HepG2 (cell line): ENCODE measurements around the gene RTP2. TPM values are rescaled to one million over a fixed set of nuclear protein-coding genes. Genes with fewer than 3 reads are reported as not detected.
A peak's percentile ranks its signal among the peaks of the same experiment; 100 is the strongest.

Source experiments
- JUN ChIP-seq: sonication (generic); formaldehyde crosslinking; IDR thresholded peaks from 2 replicates; pipeline ENCODE4 v1.4.0; 2020; ENCODE audit warnings: mild to moderate bottlenecking, missing genetic modification reagents
- NONO ChIP-seq, 2 experiments: fragments of 450-650 bp in 1 of 2; sonication (generic) in 1 of 2; formaldehyde crosslinking in 1 of 2; IDR thresholded peaks in 1 of 2; conservative IDR thresholded peaks in 1 of 2; 2 replicates each; pipeline versions ENCODE4 v1.6.1 to v1.8.0; 2017 to 2022; ENCODE audit warnings: mild to moderate bottlenecking in 1 of 2, missing genetic modification reagents in 1 of 2, moderate library complexity in 1 of 2
- RBFOX2 ChIP-seq: fragments of 200-400 bp; formaldehyde crosslinking; IDR thresholded peaks from 2 replicates; pipeline ENCODE4 v1.6.1; 2017; ENCODE audit warnings: low read depth, mild to moderate bottlenecking, low read length
- ZFP37 ChIP-seq: sonication (generic); formaldehyde crosslinking; IDR thresholded peaks from 2 replicates; pipeline ENCODE4 v1.4.0; 2020; ENCODE audit warnings: missing genetic modification reagents, borderline replicate concordance
- ZKSCAN8 ChIP-seq: IDR thresholded peaks from 2 replicates; pipeline ENCODE4 v1.6.1; 2016; ENCODE audit warnings: borderline replicate concordance, missing genetic modification reagents, missing compliant biosample characterization
- ZNF432 ChIP-seq: sonication (generic); formaldehyde crosslinking; IDR thresholded peaks from 2 replicates; pipeline ENCODE4 v1.5.0; 2020; ENCODE audit warnings: missing genetic modification reagents, mild to moderate bottlenecking, borderline replicate concordance
- ZNF468 ChIP-seq: sonication (generic); formaldehyde crosslinking; IDR thresholded peaks from 2 replicates; pipeline ENCODE4 v1.8.0; 2022; ENCODE audit warnings: mild to moderate bottlenecking, moderate library complexity, missing genetic modification reagents
- polyA plus RNA-seq, 8 experiments: library from polyadenylated mRNA; depleted of rRNA in 3 of 8; stranded (reverse) in 7 of 8; unstranded in 1 of 8; fragments of >200 nt; fragmentation: Illumina TruSeq in 4 of 8; extraction: Trizol in 4 of 8; gene quantifications; 2 replicates each; pipeline versions ENCODE4 v1.2.1 to v1.2.3, GENCODE V29; 2011 to 2016; ENCODE audit warnings: low read depth in 4 of 8, missing spikeins in 1 of 8, mixed read lengths in 1 of 8; ENCODE audit not compliant: insufficient read depth in 1 of 8
- total RNA-seq, 5 experiments: library from RNA; depleted of rRNA; stranded (reverse); fragments of >200 nt; fragmentation: Illumina TruSeq; extraction: Trizol; gene quantifications; 2 replicates each; pipeline ENCODE4 v1.2.3, GENCODE V29; 2016; ENCODE audit warnings: low read depth in 1 of 5
- TF ChIP-seq, protein P1 (sequence below), 2 experiments: sonication (generic) in 1 of 2; formaldehyde crosslinking in 1 of 2; IDR thresholded peaks; 2 replicates each; pipeline versions ENCODE4 v1.6.1 to v1.9.0; 2014 to 2022; ENCODE audit warnings: antibody characterized with exemption in 1 of 2, borderline replicate concordance in 1 of 2, inconsistent platforms in 1 of 2, low read depth in 1 of 2, missing genetic modification reagents in 1 of 2
- TF ChIP-seq, protein P2 (sequence below): sonication (generic); formaldehyde crosslinking; IDR thresholded peaks from 2 replicates; pipeline ENCODE4 v1.4.0; 2020; ENCODE audit warnings: missing genetic modification reagents, borderline replicate concordance
- TF ChIP-seq, protein P3 (sequence below): sonication (generic); formaldehyde crosslinking; IDR thresholded peaks from 2 replicates; pipeline ENCODE4 v1.4.0; 2020; ENCODE audit warnings: mild to moderate bottlenecking, missing genetic modification reagents, borderline replicate concordance
- TF ChIP-seq, protein P4 (sequence below): sonication (generic); formaldehyde crosslinking; IDR thresholded peaks from 2 replicates; pipeline ENCODE4 v1.5.0; 2020; ENCODE audit warnings: mild to moderate bottlenecking, missing genetic modification reagents

RTP2 gene
- total and polyA plus RNA-seq, 2 of the 13 experiments (the other 11 are each of a cell fraction or from before 2014, with no cell fraction given), result not detected

GRCh38 chr3:187669675-187670504 lies 32.5 kb downstream of the RTP2 start, which contains the start of gene SST (continued):
- TF ChIP-seq ZFP37 (CRISPR knock-in tag) (peak; percentile 98), ZNF468 (0 out of 2 replicates have a peak, but pooled peaks have one; percentile 76), RBFOX2 (no peak), NONO (IDR thresholded peaks at IDR 0.05) (no peak), NONO (CRISPR knock-in tag; conservative IDR thresholded peaks at IDR 0.05) (no peak), ZNF432 (CRISPR knock-in tag) (0 out of 2 replicates have a peak, but pooled peaks have one; percentile 77), JUN (peak; percentile 62; the same call in 1 of the 2 replicates), ZKSCAN8 (peak; percentile 76)
- TF ChIP-seq, protein P1, sequence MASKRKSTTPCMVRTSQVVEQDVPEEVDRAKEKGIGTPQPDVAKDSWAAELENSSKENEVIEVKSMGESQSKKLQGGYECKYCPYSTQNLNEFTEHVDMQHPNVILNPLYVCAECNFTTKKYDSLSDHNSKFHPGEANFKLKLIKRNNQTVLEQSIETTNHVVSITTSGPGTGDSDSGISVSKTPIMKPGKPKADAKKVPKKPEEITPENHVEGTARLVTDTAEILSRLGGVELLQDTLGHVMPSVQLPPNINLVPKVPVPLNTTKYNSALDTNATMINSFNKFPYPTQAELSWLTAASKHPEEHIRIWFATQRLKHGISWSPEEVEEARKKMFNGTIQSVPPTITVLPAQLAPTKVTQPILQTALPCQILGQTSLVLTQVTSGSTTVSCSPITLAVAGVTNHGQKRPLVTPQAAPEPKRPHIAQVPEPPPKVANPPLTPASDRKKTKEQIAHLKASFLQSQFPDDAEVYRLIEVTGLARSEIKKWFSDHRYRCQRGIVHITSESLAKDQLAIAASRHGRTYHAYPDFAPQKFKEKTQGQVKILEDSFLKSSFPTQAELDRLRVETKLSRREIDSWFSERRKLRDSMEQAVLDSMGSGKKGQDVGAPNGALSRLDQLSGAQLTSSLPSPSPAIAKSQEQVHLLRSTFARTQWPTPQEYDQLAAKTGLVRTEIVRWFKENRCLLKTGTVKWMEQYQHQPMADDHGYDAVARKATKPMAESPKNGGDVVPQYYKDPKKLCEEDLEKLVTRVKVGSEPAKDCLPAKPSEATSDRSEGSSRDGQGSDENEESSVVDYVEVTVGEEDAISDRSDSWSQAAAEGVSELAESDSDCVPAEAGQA (IDR thresholded peaks at IDR 0.05; ENCODE audit: low read depth), result no peak
- TF ChIP-seq, protein P1 (CRISPR knock-in tag; IDR thresholded peaks at IDR 0.05; ENCODE audit: borderline replicate concordance), result peak; percentile 99
- TF ChIP-seq, protein P2, sequence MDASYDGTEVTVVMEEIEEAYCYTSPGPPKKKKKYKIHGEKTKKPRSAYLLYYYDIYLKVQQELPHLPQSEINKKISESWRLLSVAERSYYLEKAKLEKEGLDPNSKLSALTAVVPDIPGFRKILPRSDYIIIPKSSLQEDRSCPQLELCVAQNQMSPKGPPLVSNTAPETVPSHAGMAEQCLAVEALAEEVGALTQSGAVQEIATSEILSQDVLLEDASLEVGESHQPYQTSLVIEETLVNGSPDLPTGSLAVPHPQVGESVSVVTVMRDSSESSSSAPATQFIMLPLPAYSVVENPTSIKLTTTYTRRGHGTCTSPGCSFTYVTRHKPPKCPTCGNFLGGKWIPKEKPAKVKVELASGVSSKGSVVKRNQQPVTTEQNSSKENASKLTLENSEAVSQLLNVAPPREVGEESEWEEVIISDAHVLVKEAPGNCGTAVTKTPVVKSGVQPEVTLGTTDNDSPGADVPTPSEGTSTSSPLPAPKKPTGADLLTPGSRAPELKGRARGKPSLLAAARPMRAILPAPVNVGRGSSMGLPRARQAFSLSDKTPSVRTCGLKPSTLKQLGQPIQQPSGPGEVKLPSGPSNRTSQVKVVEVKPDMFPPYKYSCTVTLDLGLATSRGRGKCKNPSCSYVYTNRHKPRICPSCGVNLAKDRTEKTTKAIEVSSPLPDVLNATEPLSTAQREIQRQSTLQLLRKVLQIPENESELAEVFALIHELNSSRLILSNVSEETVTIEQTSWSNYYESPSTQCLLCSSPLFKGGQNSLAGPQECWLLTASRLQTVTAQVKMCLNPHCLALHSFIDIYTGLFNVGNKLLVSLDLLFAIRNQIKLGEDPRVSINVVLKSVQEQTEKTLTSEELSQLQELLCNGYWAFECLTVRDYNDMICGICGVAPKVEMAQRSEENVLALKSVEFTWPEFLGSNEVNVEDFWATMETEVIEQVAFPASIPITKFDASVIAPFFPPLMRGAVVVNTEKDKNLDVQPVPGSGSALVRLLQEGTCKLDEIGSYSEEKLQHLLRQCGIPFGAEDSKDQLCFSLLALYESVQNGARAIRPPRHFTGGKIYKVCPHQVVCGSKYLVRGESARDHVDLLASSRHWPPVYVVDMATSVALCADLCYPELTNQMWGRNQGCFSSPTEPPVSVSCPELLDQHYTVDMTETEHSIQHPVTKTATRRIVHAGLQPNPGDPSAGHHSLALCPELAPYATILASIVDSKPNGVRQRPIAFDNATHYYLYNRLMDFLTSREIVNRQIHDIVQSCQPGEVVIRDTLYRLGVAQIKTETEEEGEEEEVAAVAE (CRISPR knock-in tag), result peak; percentile 97
- TF ChIP-seq, protein P3, sequence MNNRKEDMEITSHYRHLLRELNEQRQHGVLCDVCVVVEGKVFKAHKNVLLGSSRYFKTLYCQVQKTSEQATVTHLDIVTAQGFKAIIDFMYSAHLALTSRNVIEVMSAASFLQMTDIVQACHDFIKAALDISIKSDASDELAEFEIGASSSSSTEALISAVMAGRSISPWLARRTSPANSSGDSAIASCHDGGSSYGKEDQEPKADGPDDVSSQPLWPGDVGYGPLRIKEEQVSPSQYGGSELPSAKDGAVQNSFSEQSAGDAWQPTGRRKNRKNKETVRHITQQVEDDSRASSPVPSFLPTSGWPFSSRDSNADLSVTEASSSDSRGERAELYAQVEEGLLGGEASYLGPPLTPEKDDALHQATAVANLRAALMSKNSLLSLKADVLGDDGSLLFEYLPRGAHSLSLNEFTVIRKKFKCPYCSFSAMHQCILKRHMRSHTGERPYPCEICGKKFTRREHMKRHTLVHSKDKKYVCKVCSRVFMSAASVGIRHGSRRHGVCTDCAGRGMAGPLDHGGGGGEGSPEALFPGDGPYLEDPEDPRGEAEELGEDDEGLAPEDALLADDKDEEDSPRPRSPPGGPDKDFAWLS (CRISPR knock-in tag), result no peak
- TF ChIP-seq, protein P4, sequence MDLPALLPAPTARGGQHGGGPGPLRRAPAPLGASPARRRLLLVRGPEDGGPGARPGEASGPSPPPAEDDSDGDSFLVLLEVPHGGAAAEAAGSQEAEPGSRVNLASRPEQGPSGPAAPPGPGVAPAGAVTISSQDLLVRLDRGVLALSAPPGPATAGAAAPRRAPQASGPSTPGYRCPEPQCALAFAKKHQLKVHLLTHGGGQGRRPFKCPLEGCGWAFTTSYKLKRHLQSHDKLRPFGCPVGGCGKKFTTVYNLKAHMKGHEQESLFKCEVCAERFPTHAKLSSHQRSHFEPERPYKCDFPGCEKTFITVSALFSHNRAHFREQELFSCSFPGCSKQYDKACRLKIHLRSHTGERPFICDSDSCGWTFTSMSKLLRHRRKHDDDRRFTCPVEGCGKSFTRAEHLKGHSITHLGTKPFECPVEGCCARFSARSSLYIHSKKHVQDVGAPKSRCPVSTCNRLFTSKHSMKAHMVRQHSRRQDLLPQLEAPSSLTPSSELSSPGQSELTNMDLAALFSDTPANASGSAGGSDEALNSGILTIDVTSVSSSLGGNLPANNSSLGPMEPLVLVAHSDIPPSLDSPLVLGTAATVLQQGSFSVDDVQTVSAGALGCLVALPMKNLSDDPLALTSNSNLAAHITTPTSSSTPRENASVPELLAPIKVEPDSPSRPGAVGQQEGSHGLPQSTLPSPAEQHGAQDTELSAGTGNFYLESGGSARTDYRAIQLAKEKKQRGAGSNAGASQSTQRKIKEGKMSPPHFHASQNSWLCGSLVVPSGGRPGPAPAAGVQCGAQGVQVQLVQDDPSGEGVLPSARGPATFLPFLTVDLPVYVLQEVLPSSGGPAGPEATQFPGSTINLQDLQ (CRISPR knock-in tag), result peak; percentile 94
